ENCODE results near the gene NOX5.
A peak's percentile ranks its signal among the peaks of the same experiment; 100 is the strongest.
"Not testable (repeated sequence)": the region's sequence is repeated elsewhere in the genome, so short reads cannot be mapped to it uniquely, and the experiment has no call there.

The NOX5 gene

DNA sequence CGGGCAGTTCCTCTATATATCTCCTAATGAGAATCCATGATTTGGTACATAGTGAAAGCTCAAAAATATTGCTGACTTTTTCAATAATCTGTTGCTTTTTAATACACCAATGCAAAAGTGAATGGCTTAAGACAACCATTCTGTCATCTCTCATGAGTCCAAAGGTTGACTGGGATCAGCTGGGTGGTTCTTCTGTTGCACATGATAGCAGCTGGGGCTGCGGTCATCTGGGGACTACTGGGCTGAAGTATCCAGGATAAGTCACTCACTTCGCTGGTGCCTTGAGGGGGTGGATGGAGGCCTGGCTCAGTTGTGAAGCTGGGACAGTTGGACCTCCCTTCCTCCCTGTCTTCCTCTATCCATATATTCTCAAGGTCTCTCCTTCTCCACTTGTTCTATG lies 53.7 kb downstream of the NOX5 start:
- Histone ChIP-seq H3K4me1 (no peaks in the 10 kb centered on the region), H3K27ac (no peak overlapping the region), H3K36me3 (no peaks in the 10 kb centered on the region)

GRCh38 chr15:69069290-69069689 lies 54.8 kb downstream of the NOX5 start:
- Histone ChIP-seq H3K9me3 (replicated peaks in 1 of 11) (peaks cover 0 to 11% (median 0%) of the 10 kb centered on the region in 11 experiments; a peak in 3 of 22 replicates), H3K27me3 (peaks cover 11 to 21% (median 17%) of the 10 kb centered on the region in 11 experiments)
- H3K27ac ChIP-seq, H3K9ac ChIP-seq, H4K20me1 ChIP-seq, H3K4me3 ChIP-seq, H3K36me3 ChIP-seq, H3K4me2 ChIP-seq, H3K4me1 ChIP-seq: not testable (repeated sequence)

More for the DNA sequence above, 53.7 kb downstream of the NOX5 start:
- H3K27me3 ChIP-seq = peaks cover 0 to 10% (median 6%) of the 10 kb centered on the region in 11 experiments; a peak in 19 of 22 replicates
- H3K9ac ChIP-seq = no peak overlapping the region
- H4K20me1 ChIP-seq = no peaks in the 10 kb centered on the region
- no peak for TF ChIP-seq Cebpa-rat (IDR thresholded peaks at IDR 0.05)
- H3K4me3 ChIP-seq = no peak overlapping the region
- no peak overlapping the region for H3K4me2 ChIP-seq
- H3K9me3 ChIP-seq (replicated peaks in 1 of 11) = peaks cover 0 to 11% (median 0%) of the 10 kb centered on the region in 11 experiments; a peak in 3 of 22 replicates

GRCh38 chr15:69069996-69070395 lies 55.5 kb downstream of the NOX5 start:
- peaks cover 0 to 11% (median 0%) of the 10 kb centered on the region in 11 experiments; a peak in 3 of 22 replicates for H3K9me3 ChIP-seq (replicated peaks in 1 of 11)
- TF ChIP-seq Cebpa-rat (IDR thresholded peaks at IDR 0.05) = no peak
- no peak overlapping the region for H3K27ac ChIP-seq
- H4K20me1 ChIP-seq = no peaks in the 10 kb centered on the region
- no peak overlapping the region for H3K4me3 ChIP-seq
- H3K4me1 ChIP-seq = peaks cover 0 to 6% (median 0%) of the 10 kb centered on the region in 10 experiments; a peak in 2 of 20 replicates
- peaks cover 18 to 28% (median 24%) of the 10 kb centered on the region in 11 experiments for H3K27me3 ChIP-seq
- no peak overlapping the region for H3K9ac ChIP-seq
- no peak overlapping the region for H3K4me2 ChIP-seq
- no peaks in the 10 kb centered on the region for H3K36me3 ChIP-seq

DNA sequence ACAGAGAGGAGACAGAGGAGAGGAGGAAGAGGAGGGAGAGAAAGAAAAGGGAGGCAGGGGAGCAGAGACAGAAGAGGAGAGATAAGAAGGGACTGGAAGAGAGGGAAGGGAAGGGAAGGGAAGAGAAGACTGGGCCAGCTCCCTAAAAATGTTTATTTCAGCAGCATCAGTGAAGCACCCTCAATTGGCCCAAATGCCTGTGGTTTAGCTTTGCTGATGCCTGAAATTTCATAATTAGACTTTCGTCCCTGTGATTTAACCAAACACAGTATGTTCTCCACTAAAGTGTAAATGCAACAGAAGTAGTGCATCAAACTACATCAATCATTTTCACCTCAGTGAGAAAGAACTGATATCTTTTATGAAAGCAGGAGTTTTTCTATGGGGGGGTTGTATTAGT lies 55.9 kb downstream of the NOX5 start:
- Histone ChIP-seq H3K36me3 (no peaks in the 10 kb centered on the region), H3K9ac (no peak overlapping the region), H3K27me3 (peaks cover 21 to 32% (median 28%) of the 10 kb centered on the region in 11 experiments), H3K9me3 (replicated peaks in 1 of 11) (peaks cover 0 to 11% (median 0%) of the 10 kb centered on the region in 11 experiments; a peak in 3 of 22 replicates), H3K4me1 (peaks cover 0 to 6% (median 0%) of the 10 kb centered on the region in 10 experiments; a peak in 2 of 20 replicates), H3K27ac (no peak overlapping the region), H3K4me3 (no peak overlapping the region), H4K20me1 (no peaks in the 10 kb centered on the region), H3K4me2 (no peak overlapping the region)
- no peak for TF ChIP-seq Cebpa-rat (IDR thresholded peaks at IDR 0.05)

DNA sequence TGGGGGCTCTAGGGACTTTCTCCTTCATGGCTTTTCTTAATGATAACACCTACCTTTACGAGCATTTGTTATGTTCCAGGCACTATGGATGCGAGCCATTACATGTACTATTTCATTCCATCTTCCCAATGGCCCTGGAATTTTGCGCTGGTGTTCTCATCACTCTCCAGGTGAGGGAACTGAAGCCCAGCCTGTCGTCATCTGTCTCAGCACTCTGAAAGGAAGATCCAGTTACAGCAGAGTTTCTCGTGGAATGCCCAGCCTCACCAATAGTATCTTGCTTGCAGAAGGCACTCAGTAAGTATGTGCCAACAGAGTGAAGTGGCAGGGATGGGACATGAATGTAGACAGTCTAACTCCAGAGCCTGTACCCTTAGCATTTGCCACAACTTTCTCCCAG lies 56.8 kb downstream of the NOX5 start:
- H3K9me3 ChIP-seq (replicated peaks in 1 of 11) = peaks cover 0 to 11% (median 0%) of the 10 kb centered on the region in 11 experiments; a peak in 3 of 22 replicates
- H3K4me2 ChIP-seq = no peak overlapping the region
- H3K4me1 ChIP-seq = peaks cover 0 to 6% (median 0%) of the 10 kb centered on the region in 10 experiments; a peak in 2 of 20 replicates
- H3K9ac ChIP-seq = no peak overlapping the region
- H4K20me1 ChIP-seq = no peaks in the 10 kb centered on the region
- no peak overlapping the region for H3K27ac ChIP-seq
- peaks cover 22 to 35% (median 29%) of the 10 kb centered on the region in 11 experiments for H3K27me3 ChIP-seq
- H3K4me3 ChIP-seq = no peak overlapping the region
- no peak for TF ChIP-seq Cebpa-rat (IDR thresholded peaks at IDR 0.05)
- H3K36me3 ChIP-seq = no peaks in the 10 kb centered on the region

- no peak overlapping the region for H3K9ac ChIP-seq
- H3K36me3 ChIP-seq = no peaks in the 10 kb centered on the region
- H3K27ac ChIP-seq = no peak overlapping the region
- H3K27me3 ChIP-seq = peaks cover 22 to 35% (median 29%) of the 10 kb centered on the region in 11 experiments
- H4K20me1 ChIP-seq = no peaks in the 10 kb centered on the region
- peaks cover 0 to 11% (median 0%) of the 10 kb centered on the region in 11 experiments; a peak in 3 of 22 replicates for H3K9me3 ChIP-seq (replicated peaks in 1 of 11)
- TF ChIP-seq Cebpa-rat (IDR thresholded peaks at IDR 0.05) = no peak
- peaks cover 0 to 6% (median 0%) of the 10 kb centered on the region in 10 experiments; a peak in 2 of 20 replicates for H3K4me1 ChIP-seq
- H3K4me2 ChIP-seq = no peak overlapping the region
- H3K4me3 ChIP-seq = no peak overlapping the region
These were observed 58.4 kb downstream of the NOX5 start for GRCh38 chr15:69072906-69073305.

- Histone ChIP-seq H3K4me1 (peaks cover 0 to 8% (median 0%) of the 10 kb centered on the region in 10 experiments; a peak in 4 of 20 replicates), H3K4me3 (peak overlapping the region; percentile 43 to 70 (median 58)), H3K9me3 (replicated peaks in 1 of 11) (peaks cover 0 to 4% (median 0%) of the 10 kb centered on the region in 11 experiments; a peak in 2 of 22 replicates), H3K27me3 (peaks cover 22 to 35% (median 29%) of the 10 kb centered on the region in 11 experiments), H3K9ac (peak overlapping the region in 9 of 11 experiments; percentile 5 to 54 (median 42); a peak in 12 of 22 replicates), H3K27ac (no peak overlapping the region), H3K4me2 (peak overlapping the region; percentile 66 to 82 (median 74)), H3K36me3 (no peaks in the 10 kb centered on the region), H4K20me1 (no peaks in the 10 kb centered on the region)
- no peak for TF ChIP-seq Cebpa-rat (IDR thresholded peaks at IDR 0.05)
These were observed 59.7 kb downstream of the NOX5 start for GRCh38 chr15:69074001-69074842.

DNA sequence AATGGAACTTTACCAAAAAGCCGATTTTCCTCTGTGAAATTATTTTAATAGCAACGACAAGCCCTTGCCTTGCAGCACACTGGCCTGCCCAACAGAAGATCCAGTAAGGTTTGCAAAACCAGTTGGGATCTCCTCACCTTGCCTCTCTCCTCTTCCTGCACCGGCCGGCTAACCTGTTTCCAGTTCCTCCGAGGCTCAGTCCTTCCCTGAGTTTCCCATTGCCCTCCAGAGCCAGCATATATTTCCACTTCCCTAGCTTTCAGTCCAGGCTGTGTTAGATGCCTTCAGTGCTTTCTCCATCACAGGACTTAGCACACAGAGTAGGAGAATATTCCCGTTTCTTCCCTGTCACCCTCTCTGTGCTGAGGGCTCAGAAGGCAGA lies 60.3 kb downstream of the NOX5 start:
- Histone ChIP-seq H3K27me3 (peaks cover 22 to 35% (median 29%) of the 10 kb centered on the region in 11 experiments), H3K4me3 (peak overlapping the region in 3 of 10 experiments; percentile 51 to 70 (median 62); a peak in 6 of 20 replicates), H3K36me3 (no peaks in the 10 kb centered on the region), H4K20me1 (no peaks in the 10 kb centered on the region), H3K9ac (peak overlapping the region in 1 of 11 experiments; percentile 5; a peak in 2 of 22 replicates), H3K4me1 (peaks cover 0 to 8% (median 2%) of the 10 kb centered on the region in 10 experiments; a peak in 11 of 20 replicates), H3K9me3 (replicated peaks in 1 of 11) (peaks cover 0 to 4% (median 0%) of the 10 kb centered on the region in 11 experiments; a peak in 2 of 22 replicates), H3K4me2 (peak overlapping the region; percentile 66 to 82 (median 74); a peak in 15 of 22 replicates), H3K27ac (no peak overlapping the region)
- TF ChIP-seq Cebpa-rat (IDR thresholded peaks at IDR 0.05) = no peak

DNA sequence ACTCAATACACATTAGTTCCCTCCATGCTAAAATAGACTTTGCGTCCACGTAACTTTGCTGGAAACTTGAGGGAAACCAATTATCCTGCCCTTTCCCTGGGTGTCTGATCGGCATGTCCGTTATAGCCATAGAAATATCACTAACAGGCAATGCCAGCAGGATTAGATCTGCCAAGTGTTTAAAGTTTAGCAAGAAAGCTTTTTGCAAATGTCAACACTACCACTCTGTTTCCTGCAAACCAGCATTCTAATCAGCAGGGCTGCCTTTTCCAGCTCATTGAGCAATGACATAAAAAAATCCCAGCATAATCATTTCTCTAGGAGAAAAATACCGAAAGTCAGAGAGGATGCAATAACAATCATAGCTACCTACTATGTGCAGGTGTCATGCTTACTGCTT lies 60.9 kb downstream of the NOX5 start:
- Histone ChIP-seq H3K36me3 (no peaks in the 10 kb centered on the region), H3K9me3 (replicated peaks in 1 of 11) (peaks cover 0 to 4% (median 0%) of the 10 kb centered on the region in 11 experiments; a peak in 2 of 22 replicates), H3K9ac (no peak overlapping the region), H4K20me1 (no peaks in the 10 kb centered on the region), H3K27me3 (peaks cover 22 to 35% (median 29%) of the 10 kb centered on the region in 11 experiments), H3K4me3 (no peak overlapping the region), H3K4me1 (peaks cover 2 to 11% (median 6%) of the 10 kb centered on the region in 10 experiments; a peak in 14 of 20 replicates), H3K4me2 (no peak overlapping the region), H3K27ac (no peak overlapping the region)
- TF ChIP-seq Cebpa-rat (IDR thresholded peaks at IDR 0.05) = no peak
